H1 (cell line): ENCODE data around the gene CAMTA1. TPM values are rescaled to one million over a fixed set of nuclear protein-coding genes. Genes with fewer than 3 reads are reported as not detected.

ENCODE experiments used
- NRF1 ChIP-seq: IDR thresholded peaks from 2 replicates; pipeline ENCODE4 v1.6.1; 2011; ENCODE audit warnings: mild to moderate bottlenecking, low read depth, low read length, improper control_type of control experiment
- POLR2AphosphoS5 ChIP-seq: IDR thresholded peaks from 2 replicates; pipeline ENCODE4 v1.6.1; 2011; ENCODE audit warnings: low read depth, low read length
- polyA plus RNA-seq, 7 experiments: library from polyadenylated mRNA; depleted of rRNA in 3 of 7; stranded (reverse) in 5 of 7; unstranded in 2 of 7; fragments of >200 nt in 5 of 7; fragments of 200-250 nt in 2 of 7; gene quantifications; 1 replicate in 5 of 7; 2 replicates in 1 of 7; 4 replicates in 1 of 7; pipeline versions ENCODE4 v1.2.1 to v1.2.3, GENCODE V29; 2011 to 2013; ENCODE audit warnings: missing spikeins in 2 of 7, mixed read lengths in 2 of 7
- total RNA-seq: library from RNA; stranded (reverse); fragmentation: NEBNext Ultra II Directional; extraction: Animal tissue kit (Norgen Biotek cat#: 25700); gene quantifications from 2 replicates; pipeline ENCODE4 v1.2.1, GENCODE V29; 2021

Gene CAMTA1
- total and polyA plus RNA-seq, 2 of the 8 experiments (the other 6 are each of a cell fraction or from before 2014, with no cell fraction given): 65.0 to 119 TPM

- TF ChIP-seq POLR2AphosphoS5 (no peak), NRF1 (no peak)
Observed at GRCh38 chr1:7301664-7301981, 516.4 kb downstream of the CAMTA1 start (continued).
